Measurements from ENCODE around the gene AGBL4. TPM values are rescaled to one million over a fixed set of nuclear protein-coding genes. Genes with fewer than 3 reads are reported as not detected.

The AGBL4 gene
- total RNA-seq, 4 donors from 2014 or later = not detected

DNA sequence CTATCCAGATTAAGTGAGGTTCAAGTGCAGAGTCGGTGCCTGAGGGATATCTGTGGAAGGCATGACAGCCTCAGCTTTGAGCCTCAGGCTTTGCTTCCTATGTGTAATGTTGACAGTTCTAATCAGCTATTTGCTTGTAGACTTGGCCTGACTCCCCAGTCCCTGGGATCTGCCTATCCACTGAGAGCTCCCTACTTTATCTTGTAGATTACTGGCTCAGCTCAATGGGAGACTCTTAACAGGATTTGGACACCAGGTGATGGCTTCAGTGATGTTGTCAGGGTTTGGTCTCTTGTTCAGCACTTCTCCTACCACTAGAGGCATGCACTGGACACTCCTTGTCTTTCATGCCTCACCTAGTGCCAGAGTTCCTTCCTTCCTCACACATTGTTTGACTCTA lies 1120.5 kb downstream of the AGBL4 start:
- Histone ChIP-seq H3K27ac (no peak overlapping the region), H3K4me1 (no peaks in the 10 kb centered on the region), H3K9me3 (no peaks in the 10 kb centered on the region), H3K4me3 (no peak overlapping the region), H3K36me3 (no peaks in the 10 kb centered on the region), H3K27me3 (no peaks in the 10 kb centered on the region)
- intact Hi-C loops (cut with DNase I; ENCODE audit: low total_unique reads) = no loop called here
- DNase-seq (no peak), ATAC-seq (no peak)
- no peak for TF ChIP-seq POLR2A (IDR thresholded peaks at IDR 0.05)
- TF ChIP-seq CTCF (IDR thresholded peaks at IDR 0.05 in 4 of 5, conservative IDR thresholded peaks at IDR 0.05 in 1 of 5) = no peak
- in situ Hi-C loops (cut with MboI; ENCODE audit: low sequenced_read_pairs in 4 of 4) = no loop called here

DNA sequence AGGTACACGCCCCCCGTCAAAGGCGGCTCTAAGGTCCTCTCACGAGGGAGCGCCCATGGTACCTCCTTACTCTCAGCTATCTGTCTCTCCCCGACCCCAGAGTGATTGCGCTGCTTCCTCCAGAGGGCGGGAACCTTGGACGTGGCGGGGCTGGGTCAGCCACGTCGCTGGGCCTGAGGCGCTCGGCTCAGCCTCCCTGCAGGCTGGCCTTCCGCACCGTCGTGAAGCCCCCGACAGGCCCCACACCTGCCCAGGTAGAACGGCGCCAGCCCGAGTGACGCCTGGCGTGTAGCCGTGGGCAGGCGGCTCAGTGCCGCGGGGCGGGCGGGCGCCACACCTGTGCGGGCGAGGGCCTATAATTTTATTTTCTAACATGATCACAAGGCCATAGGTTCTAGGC lies 1124.9 kb downstream of the AGBL4 start:
- no peaks in the 10 kb centered on the region for H3K36me3 ChIP-seq
- H3K4me1 ChIP-seq = no peaks in the 10 kb centered on the region
- ATAC-seq = no peak
- no peaks in the 10 kb centered on the region for H3K9me3 ChIP-seq
- no peak for DNase-seq
- in situ Hi-C loops (cut with MboI; ENCODE audit: low sequenced_read_pairs in 4 of 4) (no loop called here), intact Hi-C loops (cut with DNase I; ENCODE audit: low total_unique reads) (no loop called here)
- H3K4me3 ChIP-seq = no peak overlapping the region
- no peak overlapping the region for H3K27ac ChIP-seq
- TF ChIP-seq CTCF (IDR thresholded peaks at IDR 0.05 in 4 of 5, conservative IDR thresholded peaks at IDR 0.05 in 1 of 5) (no peak), POLR2A (IDR thresholded peaks at IDR 0.05) (no peak)
- no peaks in the 10 kb centered on the region for H3K27me3 ChIP-seq

- ATAC-seq (no peak), DNase-seq (no peak)
- H3K27ac ChIP-seq = no peak overlapping the region
- in situ Hi-C loops (cut with MboI; ENCODE audit: low sequenced_read_pairs in 4 of 4) = no loop called here
- H3K27me3 ChIP-seq = no peaks in the 10 kb centered on the region
- no peaks in the 10 kb centered on the region for H3K4me1 ChIP-seq
- no peaks in the 10 kb centered on the region for H3K9me3 ChIP-seq
- intact Hi-C loops (cut with DNase I; ENCODE audit: low total_unique reads) = no loop called here
- no peak for TF ChIP-seq CTCF (IDR thresholded peaks at IDR 0.05 in 4 of 5, conservative IDR thresholded peaks at IDR 0.05 in 1 of 5)
- no peak for TF ChIP-seq POLR2A (IDR thresholded peaks at IDR 0.05)
- no peaks in the 10 kb centered on the region for H3K36me3 ChIP-seq
- H3K4me3 ChIP-seq = no peak overlapping the region
Measured at GRCh38 chr1:48889615-48890014, 1134.1 kb downstream of the AGBL4 start.

DNA sequence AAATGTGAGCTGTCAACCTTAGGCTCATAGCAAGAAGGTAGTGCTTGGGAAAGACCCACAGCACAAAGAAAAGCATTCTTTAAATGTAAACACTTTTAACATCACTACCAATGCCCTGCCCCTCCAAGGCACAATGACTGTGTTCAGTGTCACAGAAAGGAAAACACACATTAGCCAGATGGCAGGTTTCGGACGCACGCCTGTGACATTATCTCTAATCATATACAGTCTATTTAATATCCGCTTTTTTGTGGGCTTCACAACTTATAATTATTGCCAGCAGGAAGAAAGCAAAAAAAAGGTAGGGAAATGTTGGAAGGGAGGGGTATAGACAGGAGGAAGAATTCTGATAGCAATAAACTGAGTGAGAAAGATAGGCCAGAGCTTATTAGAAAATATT lies 1134.7 kb downstream of the AGBL4 start:
- Histone ChIP-seq H3K27ac (no peak overlapping the region), H3K27me3 (no peaks in the 10 kb centered on the region), H3K36me3 (no peaks in the 10 kb centered on the region), H3K9me3 (no peaks in the 10 kb centered on the region), H3K4me1 (no peaks in the 10 kb centered on the region), H3K4me3 (no peak overlapping the region)
- DNase-seq (no peak), ATAC-seq (no peak)
- TF ChIP-seq CTCF (IDR thresholded peaks at IDR 0.05 in 4 of 5, conservative IDR thresholded peaks at IDR 0.05 in 1 of 5) = no peak
- TF ChIP-seq POLR2A (IDR thresholded peaks at IDR 0.05) = no peak
- in situ Hi-C loops (cut with MboI; ENCODE audit: low sequenced_read_pairs in 4 of 4) = no loop called here
- intact Hi-C loops (cut with DNase I; ENCODE audit: low total_unique reads) = no loop called here

- intact Hi-C loops (cut with DNase I; ENCODE audit: low total_unique reads) = no loop called here
- Histone ChIP-seq H3K27ac (no peak overlapping the region), H3K27me3 (no peaks in the 10 kb centered on the region), H3K4me1 (no peaks in the 10 kb centered on the region), H3K9me3 (no peaks in the 10 kb centered on the region), H3K4me3 (no peak overlapping the region), H3K36me3 (no peaks in the 10 kb centered on the region)
- in situ Hi-C loops (cut with MboI; ENCODE audit: low sequenced_read_pairs in 4 of 4) = no loop called here
- ATAC-seq (no peak), DNase-seq (no peak)
- no peak for TF ChIP-seq POLR2A (IDR thresholded peaks at IDR 0.05)
- no peak for TF ChIP-seq CTCF (IDR thresholded peaks at IDR 0.05 in 4 of 5, conservative IDR thresholded peaks at IDR 0.05 in 1 of 5)
Measured at GRCh38 chr1:48887796-48888195, 1136.0 kb downstream of the AGBL4 start.
